BLaER1 (cell line): ENCODE measurements around the gene VIL1.

Experiments
- H3K27ac ChIP-seq: shearing (Covaris generic); formaldehyde crosslinking; 2 replicates; pipeline ENCODE4 v1.8.1; 2022
- H3K27me3 ChIP-seq: shearing (Covaris generic); formaldehyde crosslinking; 2 replicates; pipeline ENCODE4 v1.8.1; 2022
- H3K36me3 ChIP-seq: shearing (Covaris generic); formaldehyde crosslinking; 2 replicates; pipeline ENCODE4 v1.8.1; 2022
- H3K4me1 ChIP-seq: shearing (Covaris generic); formaldehyde crosslinking; 2 replicates; pipeline ENCODE4 v1.8.1; 2022
- H3K4me2 ChIP-seq: shearing (Covaris generic); formaldehyde crosslinking; 2 replicates; pipeline ENCODE4 v1.8.1; 2022
- H3K4me3 ChIP-seq: shearing (Covaris generic); formaldehyde crosslinking; 2 replicates; pipeline ENCODE4 v1.8.1; 2022
- H3K9ac ChIP-seq: shearing (Covaris generic); formaldehyde crosslinking; 2 replicates; pipeline ENCODE4 v1.8.1; 2022
- H3K9me3 ChIP-seq: shearing (Covaris generic); formaldehyde crosslinking; 2 replicates; pipeline ENCODE4 v1.8.1; 2022
- H4K20me1 ChIP-seq: shearing (Covaris generic); formaldehyde crosslinking; 2 replicates; pipeline ENCODE4 v1.8.1; 2022
- Cebpa-rat ChIP-seq: shearing (Covaris generic); IDR thresholded peaks from 2 replicates; pipeline ENCODE4 v1.8.1; 2022

Gene VIL1

DNA sequence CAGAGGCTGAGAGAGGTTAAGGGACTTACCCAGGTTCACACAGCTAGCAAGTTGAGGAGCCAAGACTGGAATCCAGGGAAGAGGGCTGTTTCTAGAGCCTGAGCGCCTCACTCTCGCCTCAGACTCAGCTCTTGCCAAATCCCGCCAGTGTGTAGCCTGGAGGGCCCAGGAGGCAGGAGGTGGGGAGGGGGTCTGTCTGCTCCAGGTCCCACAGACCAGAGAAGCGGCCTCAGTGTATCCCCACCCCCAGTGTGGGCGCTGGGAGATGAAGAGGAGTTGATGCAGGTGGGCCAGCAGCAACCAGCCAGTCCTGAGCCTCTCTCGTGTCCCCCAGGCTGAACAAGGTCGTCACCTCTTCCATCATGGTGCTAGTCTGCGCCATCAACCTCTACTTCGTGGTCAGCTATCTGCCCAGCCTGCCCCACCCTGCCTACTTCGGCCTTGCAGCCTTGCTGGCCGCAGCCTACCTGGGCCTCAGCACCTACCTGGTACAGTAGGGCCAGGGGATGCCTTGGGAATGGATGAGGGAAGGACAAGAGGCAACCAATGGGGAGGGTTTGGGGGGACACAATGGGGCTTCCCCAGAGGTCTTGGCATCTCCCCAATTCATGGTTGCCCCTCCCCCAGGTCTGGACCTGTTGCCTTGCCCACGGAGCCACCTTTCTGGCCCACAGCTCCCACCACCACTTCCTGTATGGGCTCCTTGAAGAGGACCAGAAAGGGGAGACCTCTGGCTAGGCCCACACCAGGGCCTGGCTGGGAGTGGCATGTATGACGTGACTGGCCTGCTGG lies 24.4 kb upstream of the VIL1 start:
- H3K4me1 ChIP-seq, result peaks cover 74% of the 10 kb centered on the region
- no peak for TF ChIP-seq Cebpa-rat
- peaks cover 26% of the 10 kb centered on the region for H3K27me3 ChIP-seq
- no peak overlapping the region for H3K9ac ChIP-seq
- peak overlapping the region; percentile 99 for H3K4me2 ChIP-seq
- no peaks in the 10 kb centered on the region for H3K36me3 ChIP-seq
- no peak overlapping the region for H3K27ac ChIP-seq
- H3K4me3 ChIP-seq, result no peak overlapping the region
- H3K9me3 ChIP-seq, result no peaks in the 10 kb centered on the region
- no peaks in the 10 kb centered on the region for H4K20me1 ChIP-seq

- H3K27ac ChIP-seq, result no peak overlapping the region
- H4K20me1 ChIP-seq, result no peaks in the 10 kb centered on the region
These were observed 23.9 kb upstream of the VIL1 start for GRCh38 chr2:218395090-218395444.

DNA sequence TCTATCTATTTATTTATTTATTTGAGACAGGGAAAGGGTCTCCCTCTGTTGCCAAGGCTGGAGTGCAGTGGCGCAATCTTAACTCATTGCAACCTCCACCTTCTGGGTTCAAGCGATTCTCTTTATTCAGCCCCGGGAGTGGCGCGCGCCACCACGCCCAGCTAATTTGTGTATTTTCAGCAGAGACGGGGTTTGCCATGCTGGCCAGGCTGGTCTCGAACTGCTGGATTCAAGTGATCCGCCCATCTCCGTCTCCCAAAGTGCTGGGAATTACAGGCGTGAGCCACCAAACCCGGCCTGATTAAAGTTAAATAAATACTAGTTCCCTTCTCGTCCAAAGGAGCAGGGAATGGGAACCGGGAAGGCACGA lies 23.5 kb upstream of the VIL1 start:
- Histone ChIP-seq H4K20me1 (no peaks in the 10 kb centered on the region), H3K27me3 (peaks cover 26% of the 10 kb centered on the region), H3K4me3 (peak overlapping the region; percentile 93), H3K4me1 (peaks cover 65% of the 10 kb centered on the region), H3K27ac (peak overlapping the region; percentile 97), H3K9me3 (no peaks in the 10 kb centered on the region), H3K36me3 (no peaks in the 10 kb centered on the region), H3K4me2 (peak overlapping the region; percentile 99), H3K9ac (peak overlapping the region; percentile 92; the same call in 1 of the 2 replicates)
- TF ChIP-seq Cebpa-rat, result 0 out of 2 replicates have a peak, but pooled peaks have one; percentile 11

More at GRCh38 chr2:218395090-218395444, 23.9 kb upstream of the VIL1 start:
- Histone ChIP-seq H3K4me3 (no peak overlapping the region), H3K4me2 (peak overlapping the region; percentile 99), H3K9me3 (no peaks in the 10 kb centered on the region), H3K36me3 (no peaks in the 10 kb centered on the region), H3K9ac (no peak overlapping the region), H3K27me3 (peaks cover 26% of the 10 kb centered on the region), H3K4me1 (peaks cover 68% of the 10 kb centered on the region)
- TF ChIP-seq Cebpa-rat, result no peak

- H3K36me3 ChIP-seq, result no peaks in the 10 kb centered on the region
- H3K9ac ChIP-seq, result peak overlapping the region; percentile 92
- H4K20me1 ChIP-seq, result peaks cover 2% of the 10 kb centered on the region
- peaks cover 26% of the 10 kb centered on the region for H3K27me3 ChIP-seq
- H3K4me3 ChIP-seq, result peak overlapping the region; percentile 93
- H3K4me1 ChIP-seq, result peaks cover 64% of the 10 kb centered on the region
- peak overlapping the region; percentile 97 for H3K27ac ChIP-seq
- no peak for TF ChIP-seq Cebpa-rat
- H3K4me2 ChIP-seq, result peak overlapping the region; percentile 99
- no peaks in the 10 kb centered on the region for H3K9me3 ChIP-seq
These were observed 22.9 kb upstream of the VIL1 start for GRCh38 chr2:218395826-218396687.

GRCh38 chr2:218396688-218397462 lies 22.0 kb upstream of the VIL1 start:
- peak overlapping the region; percentile 93 for H3K4me3 ChIP-seq
- H3K27ac ChIP-seq, result peak overlapping the region; percentile 97
- H3K27me3 ChIP-seq, result peaks cover 26% of the 10 kb centered on the region
- peak overlapping the region; percentile 92 for H3K9ac ChIP-seq
- peaks cover 7% of the 10 kb centered on the region for H3K36me3 ChIP-seq
- H3K9me3 ChIP-seq, result no peaks in the 10 kb centered on the region
- H3K4me1 ChIP-seq, result peaks cover 72% of the 10 kb centered on the region
- no peak for TF ChIP-seq Cebpa-rat
- peak overlapping the region; percentile 99 for H3K4me2 ChIP-seq
- H4K20me1 ChIP-seq, result peaks cover 10% of the 10 kb centered on the region

DNA sequence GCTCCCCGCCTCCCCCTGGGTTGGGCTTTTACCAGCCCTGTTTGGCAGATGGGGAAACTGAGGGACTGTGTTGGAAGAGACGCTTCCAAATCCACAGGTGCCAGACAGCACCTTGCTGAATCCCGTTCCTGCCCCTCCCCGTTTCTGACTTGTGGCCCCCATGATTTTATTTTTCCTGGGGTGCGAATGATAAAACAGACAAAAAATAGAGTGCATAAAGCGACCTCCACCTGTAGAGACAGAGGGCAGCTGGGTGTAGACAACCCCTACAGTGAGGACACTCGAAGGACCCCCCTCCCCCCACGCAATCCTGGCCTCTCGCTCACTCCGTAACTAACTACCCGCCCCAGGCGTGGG lies 21.5 kb upstream of the VIL1 start:
- Histone ChIP-seq H4K20me1 (peaks cover 16% of the 10 kb centered on the region), H3K9me3 (no peaks in the 10 kb centered on the region), H3K27me3 (peaks cover 26% of the 10 kb centered on the region), H3K4me1 (peaks cover 77% of the 10 kb centered on the region), H3K9ac (peak overlapping the region; percentile 92), H3K4me3 (peak overlapping the region; percentile 93), H3K27ac (peak overlapping the region; percentile 97), H3K36me3 (peaks cover 12% of the 10 kb centered on the region), H3K4me2 (peak overlapping the region; percentile 99)
- TF ChIP-seq Cebpa-rat, result no peak

DNA sequence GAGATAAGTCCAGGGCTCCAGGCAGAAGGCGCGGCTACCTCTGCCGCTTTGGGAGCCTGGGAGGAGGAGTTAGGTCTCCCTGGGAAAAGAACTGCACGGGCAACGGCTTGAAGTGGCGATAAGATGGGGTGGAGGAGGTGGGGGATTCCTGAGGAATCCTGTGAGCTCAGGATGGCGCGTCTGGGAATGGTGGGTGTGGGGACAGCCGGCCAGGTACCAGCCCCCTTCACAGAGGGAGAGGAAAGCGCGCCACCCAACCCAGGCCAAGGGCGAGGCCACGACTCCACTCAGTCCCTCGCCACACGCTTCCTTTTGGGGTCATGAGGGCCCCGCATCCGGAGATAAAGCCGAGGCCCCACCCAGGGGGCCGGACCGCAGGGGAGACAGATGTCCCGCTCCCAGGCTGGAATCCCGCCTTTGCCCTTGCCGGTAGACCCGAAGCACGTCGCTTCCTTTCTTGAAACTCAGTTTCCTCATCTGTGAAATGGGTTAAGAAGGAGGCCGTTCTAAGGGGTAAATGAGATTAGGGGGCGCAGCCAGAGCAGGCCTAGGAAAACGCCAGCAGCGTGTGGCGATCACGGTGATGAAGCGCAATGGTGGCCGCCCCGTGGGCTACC lies 21.0 kb upstream of the VIL1 start:
- Histone ChIP-seq H3K4me2 (peak overlapping the region; percentile 99), H3K27me3 (peaks cover 26% of the 10 kb centered on the region), H3K27ac (peak overlapping the region; percentile 97), H3K4me1 (peaks cover 77% of the 10 kb centered on the region), H3K9ac (peak overlapping the region; percentile 92), H4K20me1 (peaks cover 21% of the 10 kb centered on the region), H3K9me3 (no peaks in the 10 kb centered on the region), H3K36me3 (peaks cover 17% of the 10 kb centered on the region), H3K4me3 (peak overlapping the region; percentile 93)
- no peak for TF ChIP-seq Cebpa-rat

- Histone ChIP-seq H3K36me3 (peaks cover 25% of the 10 kb centered on the region), H3K27ac (peak overlapping the region; percentile 97), H3K9ac (peak overlapping the region; percentile 92), H3K4me3 (peak overlapping the region; percentile 93), H3K4me1 (peaks cover 77% of the 10 kb centered on the region), H3K27me3 (peaks cover 26% of the 10 kb centered on the region), H3K4me2 (peak overlapping the region; percentile 99), H3K9me3 (no peaks in the 10 kb centered on the region), H4K20me1 (peaks cover 28% of the 10 kb centered on the region)
- TF ChIP-seq Cebpa-rat, result no peak
These were observed 20.2 kb upstream of the VIL1 start for GRCh38 chr2:218398437-218399390.
